ENCODE data around the gene ADORA2A. TPM values are rescaled to one million over a fixed set of nuclear protein-coding genes. Genes with fewer than 3 reads are reported as not detected.

The ADORA2A gene
- total and polyA plus RNA-seq, 2 of the 13 experiments (the other 11 are each of a cell fraction or from before 2014, with no cell fraction given): 3.3 to 5.0 TPM

- intact Hi-C loops (cut with micrococcal nuclease; ENCODE audit: unreplicated experiment) (no loop called here), in situ Hi-C loops (cut with HindIII; ENCODE audit: extremely low pct_ligation_motif_present, low pct_unique_long_range_greater_than_20kb) (no loop called here)
- H3K27ac ChIP-seq (ENCODE audit: extremely low read length, insufficient read depth, low read length): no peak overlapping the region
- peaks cover 43% of the 10 kb centered on the region for H3K4me1 ChIP-seq (ENCODE audit: insufficient read depth, low read length)
- DNase-seq (ENCODE audit: low spot score): peak; percentile 20
- no peak overlapping the region for H3K4me3 ChIP-seq (replicated peaks in 1 of 3; ENCODE audit: insufficient read depth in 1 of 3, low read depth in 2 of 3, low read length in 3 of 3)
- BruUV-seq (replicated peaks): no TSS peak
- H3K4me2 ChIP-seq (ENCODE audit: low read depth, low read length): peak overlapping the region; percentile 34
- H3K27me3 ChIP-seq (ENCODE audit: control insufficient read depth in 1 of 2, insufficient read depth in 2 of 2, low read length in 2 of 2): no peaks in the 10 kb centered on the region
- POLR2A ChIA-PET: interaction anchor here (1.0 kb wide), 1 partner anchor 37 kb away, joined by 6 read pairs; no protein-coding TSS in a partner anchor
- CTCF ChIA-PET (ENCODE audit: low intra/inter-chr PET ratio, low total read pairs): no interaction called here
- WGBS (ENCODE audit: low lambda C conversion rate): 22% methylated on average over 6 of the region's 6 CpGs
- no peak overlapping the region for H3K9ac ChIP-seq (ENCODE audit: insufficient read depth, low read depth, low read length)
- no peaks in the 10 kb centered on the region for H3K79me2 ChIP-seq (ENCODE audit: insufficient read depth, low read length)
- no peaks in the 10 kb centered on the region for H3K9me3 ChIP-seq (ENCODE audit: low read length)
- H4K20me1 ChIP-seq (ENCODE audit: insufficient read depth, low read length): no peaks in the 10 kb centered on the region
- no peak overlapping the region for H2AFZ ChIP-seq (ENCODE audit: low read length)
- peak; percentile 61 for ATAC-seq
- H3K36me3 ChIP-seq (replicated peaks in 1 of 2; ENCODE audit: control insufficient read depth in 1 of 2, insufficient read depth in 2 of 2, low read length in 2 of 2): no peaks in the 10 kb centered on the region
- TF ChIP-seq FOSL2 (CRISPR knock-in tag; IDR thresholded peaks at IDR 0.05) (0 out of 2 replicates have a peak, but pooled peaks have one; percentile 9), ZNF12 (CRISPR knock-in tag; IDR thresholded peaks at IDR 0.05) (peak; percentile 57; the same call in 1 of the 2 replicates), CEBPB (IDR thresholded peaks at IDR 0.05; ENCODE audit: borderline replicate concordance, low read depth, low read length) (peak; percentile 12; the same call in 1 of the 2 replicates), SALL1 (CRISPR knock-in tag; IDR thresholded peaks at IDR 0.05) (0 out of 2 replicates have a peak, but pooled peaks have one; percentile 14), TERF1 (CRISPR knock-in tag; IDR thresholded peaks at IDR 0.05) (no peak), TEAD3 (CRISPR knock-in tag; optimal IDR thresholded peaks at IDR 0.05; ENCODE audit: borderline replicate concordance) (peak; percentile 12), ZNF569 (CRISPR knock-in tag; IDR thresholded peaks at IDR 0.05; ENCODE audit: borderline replicate concordance) (no peak), HNF4A (CRISPR knock-in tag; IDR thresholded peaks at IDR 0.05) (0 out of 2 replicates have a peak, but pooled peaks have one; percentile 25)
- FAIRE-seq: no peak
Measured at GRCh38 chr22:24463071-24463760, 35.8 kb downstream of the ADORA2A start.

All from HepG2 (cell line).